C1 segment of cervical spinal cord (tissue), 14 donors: ENCODE data around the gene LCN2.
A peak's percentile ranks its signal among the peaks of the same experiment; 100 is the strongest.

ENCODE experiments used
- DNase-seq, 14 donors: peaks; one replicate each; lab custom pipeline; 2025; lab: John Stamatoyannopoulos, UW

Gene LCN2

GRCh38 chr9:128166169-128166568 is 16.9 kb downstream of the LCN2 start:
- no peak for DNase-seq

- no peak for DNase-seq
Measured at GRCh38 chr9:128167209-128167608, 18.0 kb downstream of the LCN2 start.

- peak in 1 of 14 donors; percentile 55 for DNase-seq
Measured at GRCh38 chr9:128168731-128169308, 19.6 kb downstream of the LCN2 start.

DNA sequence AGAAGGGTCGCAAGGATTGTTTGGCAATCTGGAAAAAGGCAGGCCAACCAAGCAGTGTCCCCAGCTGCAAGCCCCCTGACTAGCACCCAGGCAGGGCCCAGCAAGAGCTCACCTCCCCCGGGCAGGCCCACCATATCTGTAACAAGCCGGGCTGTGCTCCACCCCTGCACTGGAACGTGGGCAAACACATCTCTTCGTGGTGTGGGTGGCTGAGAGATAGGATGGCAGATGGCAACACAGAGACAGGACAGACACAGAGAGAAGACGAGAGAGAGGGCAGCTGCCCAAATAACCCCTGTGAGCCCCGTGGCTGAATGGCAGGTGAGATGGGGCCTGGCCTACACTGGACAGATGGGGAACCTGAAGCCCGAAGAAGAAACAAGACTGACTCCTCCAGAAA is 20.2 kb downstream of the LCN2 start:
- no peak for DNase-seq

DNA sequence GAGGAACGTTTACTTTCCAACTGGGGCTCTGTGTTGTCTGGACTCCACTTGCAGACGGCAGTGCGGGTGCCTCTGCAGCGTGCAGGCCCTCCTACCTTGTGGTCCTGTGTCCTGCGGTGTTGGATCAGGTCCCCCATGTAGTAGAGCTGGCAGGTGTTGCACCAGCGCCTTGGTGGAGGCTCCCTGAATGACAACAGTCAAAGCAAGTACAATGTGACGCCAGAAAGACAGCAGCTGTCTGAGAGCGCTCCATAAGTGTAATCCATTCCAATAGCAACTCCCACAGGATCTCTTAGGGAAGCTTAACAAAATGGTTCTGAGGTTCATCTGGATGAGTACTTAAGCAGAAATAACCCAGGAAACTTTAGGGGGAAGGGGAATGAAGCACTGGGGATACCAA is 20.7 kb downstream of the LCN2 start:
- no peak for DNase-seq

DNA sequence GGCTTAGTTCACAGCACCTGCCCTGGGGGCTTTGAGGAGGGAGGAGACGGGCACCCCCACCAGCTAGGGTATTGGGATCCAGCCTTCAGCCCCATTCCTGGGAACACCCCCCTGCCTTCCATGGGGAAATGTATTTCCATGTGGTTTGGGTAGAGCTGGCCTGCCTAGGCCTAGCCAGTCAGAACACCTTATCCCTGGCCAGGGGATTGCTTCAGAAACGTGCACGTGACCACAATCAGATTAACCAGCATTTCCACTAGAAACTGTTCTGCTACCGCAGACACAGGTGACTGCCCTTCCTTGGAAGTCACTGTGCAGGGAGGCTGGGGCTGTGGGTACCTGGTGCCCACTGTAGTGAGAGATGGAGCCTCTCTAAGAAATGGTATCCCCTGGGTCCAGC is 24.8 kb downstream of the LCN2 start:
- no peak for DNase-seq

DNA sequence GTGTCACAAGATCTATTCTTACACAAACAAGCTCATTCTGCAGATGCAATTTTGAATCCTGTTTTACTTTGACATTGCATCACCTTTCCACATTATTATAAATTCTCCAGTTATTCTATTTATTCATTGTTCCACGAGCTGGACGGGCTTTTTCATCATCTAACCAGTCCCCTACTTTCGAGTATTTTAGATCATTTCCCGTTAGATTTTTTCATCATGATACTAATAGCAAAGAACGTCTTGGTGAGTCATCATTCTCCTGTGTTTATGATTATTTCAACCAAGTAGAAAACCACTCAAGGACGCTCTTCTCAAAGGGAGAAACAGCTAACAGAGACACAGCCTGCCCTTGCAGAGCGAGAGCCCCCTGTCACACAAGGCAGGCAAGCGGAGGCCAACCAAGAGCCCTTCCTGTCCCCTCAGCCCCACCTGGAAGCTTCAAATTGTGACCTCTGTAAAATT is 25.9 kb downstream of the LCN2 start:
- DNase-seq = no peak

GRCh38 chr9:128175726-128176125 is 26.5 kb downstream of the LCN2 start:
- DNase-seq = no peak

DNA sequence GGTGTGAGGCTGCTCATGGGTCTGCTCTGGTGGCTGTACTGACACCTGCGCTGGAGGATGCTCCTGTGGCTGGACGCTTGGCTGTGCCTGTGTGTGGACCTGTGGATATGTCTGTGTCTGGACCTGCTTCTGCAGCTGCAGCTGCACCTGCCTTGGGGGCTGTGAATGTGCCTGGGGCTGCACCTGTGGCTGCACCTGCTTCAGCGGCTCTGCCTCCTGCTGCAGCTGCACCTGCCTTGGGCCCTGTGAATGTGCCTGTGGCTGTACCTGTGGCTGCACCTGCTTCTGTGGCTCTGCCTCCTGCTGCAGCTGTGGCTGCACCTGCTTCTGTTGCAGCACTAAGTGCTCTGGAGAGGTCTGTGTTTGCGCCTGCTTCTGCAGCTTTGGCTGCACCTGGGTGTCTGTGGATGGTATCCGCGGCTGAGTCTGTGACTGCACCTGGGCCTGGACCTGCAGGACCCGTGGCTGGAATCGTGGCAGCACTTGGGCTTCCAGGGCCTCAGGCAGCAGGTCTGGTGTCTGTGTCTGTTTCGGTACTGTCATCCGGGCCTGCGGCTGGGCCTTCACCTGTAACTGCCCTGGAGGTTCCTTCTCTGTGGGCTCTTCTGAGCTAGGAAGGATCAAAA is 29.7 kb downstream of the LCN2 start:
- no peak for DNase-seq

- no peak for DNase-seq
Measured at GRCh38 chr9:128180001-128180400, 30.7 kb downstream of the LCN2 start.

DNA sequence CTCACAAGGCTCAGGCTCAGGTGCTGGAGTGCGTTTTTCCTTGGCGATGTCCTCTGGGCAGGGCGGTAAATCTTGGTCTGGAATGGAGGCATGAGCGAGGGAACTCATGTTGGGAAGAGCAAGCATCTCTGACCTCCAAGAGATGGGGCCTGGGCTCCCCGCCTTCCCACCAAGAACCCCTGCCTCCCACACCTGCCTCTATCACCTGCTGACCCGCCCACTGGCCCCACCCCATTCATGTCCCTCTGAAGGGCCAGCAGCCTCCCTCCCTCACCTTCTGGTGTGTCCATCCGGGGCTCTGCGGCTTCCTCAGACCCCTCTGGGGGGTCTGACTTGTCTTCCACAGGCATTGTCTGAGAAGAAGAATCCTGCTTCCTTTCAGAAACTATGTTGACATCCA is 31.2 kb downstream of the LCN2 start:
- no peak for DNase-seq

DNA sequence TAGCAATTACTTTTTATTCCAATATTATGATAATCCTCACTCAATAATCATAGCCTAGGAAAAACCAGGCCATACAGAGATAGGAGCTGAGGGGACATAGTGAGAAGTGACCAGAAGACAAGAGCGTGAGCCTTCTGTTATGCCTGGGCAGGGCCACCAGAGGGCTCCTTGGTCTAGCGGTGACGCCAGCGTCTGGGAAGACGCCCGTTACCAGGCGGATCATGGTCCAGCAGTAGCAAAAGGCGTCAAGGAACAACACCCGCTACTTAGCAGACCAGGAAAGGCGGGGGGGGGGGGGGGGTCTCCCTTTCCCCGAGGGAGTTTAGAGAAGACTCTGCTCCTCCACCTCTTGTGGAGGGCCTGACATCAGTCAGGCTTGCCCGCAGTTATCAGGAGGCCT is 32.2 kb downstream of the LCN2 start:
- DNase-seq = peak in 4 of 14 donors; percentile 5 to 46 (median 18)

DNA sequence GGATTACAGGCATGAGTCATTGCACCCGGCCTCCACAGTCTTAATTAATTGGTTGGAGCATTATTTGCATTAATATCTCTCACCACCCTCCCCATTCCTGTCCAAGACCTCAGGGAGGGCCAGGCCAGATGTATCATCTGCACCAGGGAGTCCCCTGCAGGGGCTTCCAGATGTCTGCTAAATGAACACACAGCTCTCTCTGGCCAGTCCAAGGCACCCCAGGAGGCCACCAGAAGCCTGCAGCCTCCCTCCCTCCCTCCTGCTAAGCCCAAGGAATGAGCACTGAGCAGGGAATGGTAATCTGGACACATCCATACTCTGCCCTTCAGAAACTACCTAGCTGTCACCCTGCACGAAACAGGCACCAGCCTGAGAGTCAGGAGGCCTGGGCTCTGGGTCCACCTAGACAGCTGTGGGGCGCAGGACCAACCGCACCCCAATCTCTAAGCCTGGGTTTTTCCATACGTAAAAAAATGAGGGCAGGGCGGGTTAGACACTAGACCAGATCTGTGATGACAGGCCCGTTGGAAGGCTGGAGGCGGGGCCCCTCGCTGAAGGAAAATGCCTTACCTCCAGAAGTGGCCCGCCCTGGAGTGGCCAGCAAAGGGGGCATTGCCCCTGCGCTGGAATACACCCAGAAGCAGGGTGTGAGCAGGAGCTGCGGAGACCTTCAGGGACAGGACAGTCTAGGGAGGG is 33.8 kb downstream of the LCN2 start:
- DNase-seq = no peak

DNA sequence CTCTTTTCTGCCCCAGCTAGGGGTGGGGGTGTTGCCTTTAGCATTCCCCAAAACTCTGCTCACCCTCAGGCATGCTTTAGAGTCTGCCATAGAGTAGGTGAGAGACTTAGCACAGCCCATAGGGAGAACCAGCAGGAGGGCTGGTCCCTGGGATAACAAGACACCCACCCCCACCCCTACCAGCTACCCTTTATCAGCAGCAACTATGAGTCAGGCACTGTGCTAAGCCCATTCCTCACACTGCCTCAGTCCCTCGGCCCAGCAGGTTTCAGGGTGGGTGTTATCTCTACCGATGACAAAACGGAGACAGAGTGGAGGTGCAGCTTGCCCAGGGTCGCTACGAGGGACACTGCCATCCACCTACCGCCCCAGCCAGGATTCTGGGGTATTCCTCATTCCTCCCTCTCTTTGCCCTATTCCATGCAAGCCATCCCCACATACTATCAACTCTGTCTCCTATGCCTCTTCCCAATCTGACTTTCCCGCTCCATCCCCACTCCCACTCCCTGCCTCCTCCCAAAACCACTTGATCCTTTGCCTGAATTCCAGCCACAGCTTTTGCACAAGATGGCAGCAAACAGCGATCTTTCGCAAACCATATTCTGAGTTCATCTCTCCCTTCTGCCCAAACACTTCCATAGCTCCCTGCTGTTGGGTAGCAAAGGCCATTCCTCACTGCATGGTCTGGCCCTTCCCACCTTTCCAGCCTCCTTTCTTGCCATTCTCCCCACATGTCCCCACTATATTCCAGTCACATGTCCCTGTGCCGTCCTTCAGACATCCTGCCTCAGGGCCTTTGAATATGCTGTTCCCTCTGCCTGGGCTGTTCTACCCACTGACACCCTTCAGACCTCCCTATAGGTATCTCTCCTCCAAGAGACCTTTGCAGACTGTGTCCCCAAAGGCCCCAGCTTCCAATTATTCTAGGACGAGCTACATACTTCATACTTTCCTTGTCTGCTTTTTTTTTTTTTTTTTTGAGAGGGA is 37.0 kb downstream of the LCN2 start:
- DNase-seq = no peak

DNA sequence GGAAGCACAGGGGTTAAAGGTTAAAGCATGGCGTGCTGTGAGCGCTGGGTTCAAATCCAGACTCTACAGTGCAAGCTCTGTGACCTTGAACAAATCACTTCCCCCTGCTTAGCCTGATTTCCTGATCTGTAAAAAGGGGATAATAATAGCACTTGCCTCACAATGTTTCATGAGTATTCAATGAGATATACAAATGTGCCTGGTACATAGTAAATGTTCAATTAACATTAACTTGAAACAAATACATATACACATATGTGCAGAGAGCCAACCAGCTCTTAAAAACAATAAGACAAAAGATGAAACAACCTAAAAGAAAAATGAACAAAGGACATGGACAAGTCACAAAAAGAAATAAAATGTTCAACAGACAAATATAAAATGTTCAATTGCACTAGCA is 38.1 kb downstream of the LCN2 start:
- DNase-seq = no peak

DNA sequence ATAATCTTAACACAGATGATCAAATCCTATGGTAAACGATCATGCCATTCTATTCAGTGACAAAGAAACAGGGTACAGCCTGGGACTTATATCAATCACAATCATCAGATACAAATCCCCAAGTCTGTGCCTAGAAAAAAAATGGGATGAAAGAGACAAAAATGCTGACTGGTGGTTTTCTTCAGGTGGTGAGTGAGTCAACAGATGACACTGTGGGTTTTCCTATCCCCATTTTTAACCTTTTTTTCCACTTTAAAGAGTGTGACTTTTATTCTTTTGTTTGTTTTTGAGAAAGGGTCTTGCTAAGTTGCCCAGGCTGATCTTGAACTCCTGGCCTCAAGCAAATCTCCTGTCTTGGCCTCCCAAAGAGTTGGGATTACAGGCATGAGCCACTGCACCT is 39.0 kb downstream of the LCN2 start:
- no peak for DNase-seq

DNA sequence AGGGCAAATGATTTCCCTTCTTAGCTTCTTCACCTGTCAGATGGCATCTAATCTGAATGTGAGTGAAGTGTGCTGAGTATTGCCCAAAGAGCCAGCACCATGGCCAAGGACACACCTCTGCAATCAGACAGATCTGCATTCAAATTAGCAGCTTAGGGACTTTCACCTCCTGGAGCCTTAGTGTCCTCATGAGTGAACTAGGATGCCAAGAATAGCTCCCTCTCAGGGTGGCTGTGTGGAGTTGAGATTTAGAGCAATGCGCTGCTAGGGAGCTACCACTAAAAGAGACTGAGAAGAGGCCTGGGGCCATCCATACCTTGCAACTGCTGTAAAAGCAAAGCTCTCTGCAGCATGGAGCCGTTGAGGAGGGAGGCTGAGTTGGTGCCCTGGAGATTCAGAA is 40.8 kb downstream of the LCN2 start:
- no peak for DNase-seq

DNA sequence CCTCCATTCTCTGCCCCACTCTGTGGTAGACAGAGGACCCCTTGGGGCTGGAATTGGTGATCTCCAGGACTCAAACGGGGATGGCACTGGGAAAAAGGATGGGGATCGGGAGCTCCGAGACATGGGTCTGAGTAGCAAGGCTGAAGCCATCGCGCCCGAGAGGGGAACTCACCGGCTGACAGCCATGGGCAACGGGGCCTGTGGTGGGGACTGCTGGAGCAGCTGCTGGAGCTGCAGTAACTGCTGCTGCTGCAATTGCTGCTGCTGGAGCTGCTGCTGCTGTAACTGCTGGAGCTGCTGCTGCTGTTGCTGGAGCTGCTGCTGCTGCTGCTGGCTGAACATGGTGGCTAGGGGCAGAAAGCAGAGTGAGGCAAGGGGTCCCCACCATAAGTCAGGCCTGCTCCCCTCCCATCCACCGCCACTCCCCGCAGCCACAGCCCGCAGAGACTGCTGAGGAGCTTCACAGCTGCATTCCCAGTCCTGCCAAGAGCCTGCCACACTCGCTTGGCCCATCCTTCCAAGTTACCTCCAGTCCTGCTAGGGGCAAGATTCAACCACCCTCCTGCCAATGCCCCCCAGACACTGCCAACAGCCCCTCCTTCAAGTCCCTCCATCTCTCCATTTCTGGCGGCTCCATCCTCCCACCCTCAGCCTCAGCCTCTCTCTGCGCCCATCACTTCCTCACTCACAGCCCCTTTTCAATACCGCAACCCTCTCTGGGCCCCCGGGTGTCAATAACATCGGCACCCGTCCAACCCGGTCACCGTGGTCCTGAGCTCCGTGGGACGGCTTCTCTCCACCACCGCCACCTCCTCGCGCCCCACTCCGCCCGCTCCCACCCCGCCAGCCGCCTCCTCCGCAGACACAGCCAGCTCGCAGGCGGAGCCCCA is 41.5 kb downstream of the LCN2 start:
- DNase-seq = peak in 9 of 14 donors; percentile 21 to 78 (median 51)

DNA sequence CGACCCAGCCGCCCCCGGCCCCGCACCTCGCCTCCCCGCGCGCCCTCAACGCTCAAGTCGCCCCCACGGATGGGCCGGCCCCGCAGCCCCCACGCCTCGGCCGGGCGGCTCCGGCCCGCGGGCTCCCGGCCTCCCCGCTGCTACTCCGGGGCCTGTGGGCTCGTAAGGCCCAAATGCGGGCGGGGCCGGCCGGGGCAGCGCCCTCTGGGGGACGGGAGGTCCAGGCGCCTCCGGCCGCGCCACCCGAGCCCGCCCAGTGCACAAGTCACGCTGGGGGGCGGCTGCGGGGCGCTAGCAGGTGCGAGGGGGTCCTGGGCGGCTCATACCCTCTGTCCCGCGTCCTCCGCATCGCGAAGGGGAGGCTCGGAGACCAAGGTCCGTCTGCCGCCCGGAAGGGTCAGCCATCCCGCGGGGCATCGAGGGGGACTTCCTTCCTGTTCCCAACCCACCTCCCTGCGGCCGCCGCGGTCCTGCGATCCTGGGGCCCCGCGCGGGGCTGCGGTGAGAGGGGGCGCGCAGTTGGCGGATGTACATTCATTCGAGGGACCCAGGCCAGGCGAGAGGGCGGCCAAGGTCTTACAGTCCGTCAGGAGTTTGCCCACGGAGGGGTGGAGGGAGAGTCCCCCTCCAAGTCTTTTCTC is 42.3 kb downstream of the LCN2 start, which contains the start of gene CIZ1:
TSS of gene CIZ1 (minus strand) at position 167 of the 641 bp plus-strand sequence. CDS start 715 bp downstream, outside the sequence.
- DNase-seq = peak in 13 of 14 donors; percentile 21 to 84 (median 62)
